Cardiac muscle cell (in vitro differentiated cells and primary cell): Measurements from ENCODE around the gene ZNF75A. TPM values are rescaled to one million over a fixed set of nuclear protein-coding genes. Genes with fewer than 3 reads are reported as not detected.

Experiments used
- DNase-seq, 2 donors: peaks; one replicate each; pipeline versions ENCODE4 v3.0.0 to v3.0.0-alpha.2; 2010 to 2017; ENCODE audit warnings: low read depth in 1 of 2, low spot score in 1 of 2
- H3K27ac ChIP-seq: fragments of 200-600 bp; sonication (generic); 2 replicates; pipeline ENCODE4 v1.5.1; 2016
- H3K27me3 ChIP-seq: fragments of 200-600 bp; sonication (generic); 2 replicates; pipeline ENCODE4 v1.6.0; 2016; ENCODE audit warnings: control low read depth
- H3K36me3 ChIP-seq: fragments of 200-600 bp; sonication (generic); 2 replicates; pipeline ENCODE4 v1.5.1; 2016; ENCODE audit warnings: control low read depth
- H3K4me1 ChIP-seq: fragments of 200-600 bp; sonication (generic); 2 replicates; pipeline ENCODE4 v1.8.1; 2017; ENCODE audit warnings: low read depth, mild to moderate bottlenecking, mixed run types
- H3K4me3 ChIP-seq: fragments of 200-600 bp; sonication (generic); 2 replicates; pipeline ENCODE4 v1.5.1; 2016; ENCODE audit warnings: mild to moderate bottlenecking
- H3K9me3 ChIP-seq: fragments of 200-600 bp; sonication (generic); 2 replicates; pipeline ENCODE4 v1.5.1; 2017; ENCODE audit warnings: low read depth, mild to moderate bottlenecking, control low read depth
- CTCF ChIP-seq: IDR thresholded peaks from 2 replicates; pipeline ENCODE4 v1.5.1; 2012; ENCODE audit warnings: low read depth, mild to moderate bottlenecking, low read length
- polyA plus RNA-seq: library from polyadenylated mRNA; unstranded; fragments of >200 nt; fragmentation: Nextera tagmentation; extraction: Ambion mirVana; gene quantifications from 2 replicates; pipeline ENCODE4 v1.2.1, GENCODE V29; 2016
- total RNA-seq: library from RNA; depleted of rRNA; stranded (reverse); fragments of >200 nt; gene quantifications from 2 replicates; pipeline ENCODE4 v1.2.3, GENCODE V29; 2016

ZNF75A gene
- total and polyA plus RNA-seq, 2 experiments from 2014 or later, result 37.9 to 43.4 TPM

GRCh38 chr16:3321816-3322215 lies 16.5 kb downstream of the ZNF75A start:
- no peak for DNase-seq
- no peak overlapping the region for H3K4me3 ChIP-seq
- no peaks in the 10 kb centered on the region for H3K27me3 ChIP-seq
- TF ChIP-seq CTCF, result no peak
- H3K4me1 ChIP-seq, result no peaks in the 10 kb centered on the region
- peaks cover 7% of the 10 kb centered on the region for H3K9me3 ChIP-seq
- peaks cover 17% of the 10 kb centered on the region for H3K36me3 ChIP-seq
- H3K27ac ChIP-seq, result no peak overlapping the region

GRCh38 chr16:3327514-3327913 lies 22.2 kb downstream of the ZNF75A start:
- no peak for DNase-seq
- Histone ChIP-seq H3K4me3 (no peak overlapping the region), H3K4me1 (no peaks in the 10 kb centered on the region), H3K27me3 (no peaks in the 10 kb centered on the region), H3K9me3 (no peaks in the 10 kb centered on the region), H3K27ac (no peak overlapping the region), H3K36me3 (no peaks in the 10 kb centered on the region)
- no peak for TF ChIP-seq CTCF

- no peaks in the 10 kb centered on the region for H3K27me3 ChIP-seq
- no peak overlapping the region for H3K4me3 ChIP-seq
- no peak overlapping the region for H3K27ac ChIP-seq
- no peaks in the 10 kb centered on the region for H3K4me1 ChIP-seq
- no peak for TF ChIP-seq CTCF
- no peak for DNase-seq
- no peaks in the 10 kb centered on the region for H3K9me3 ChIP-seq
- H3K36me3 ChIP-seq, result no peaks in the 10 kb centered on the region
Observed at GRCh38 chr16:3328104-3328503, 22.8 kb downstream of the ZNF75A start.

GRCh38 chr16:3328643-3329042 lies 23.3 kb downstream of the ZNF75A start:
- H3K9me3 ChIP-seq, result no peaks in the 10 kb centered on the region

GRCh38 chr16:3346041-3346440 lies 40.7 kb downstream of the ZNF75A start:
- no peak overlapping the region for H3K4me3 ChIP-seq
- no peak for DNase-seq
- no peaks in the 10 kb centered on the region for H3K27me3 ChIP-seq
- H3K27ac ChIP-seq, result no peak overlapping the region
- TF ChIP-seq CTCF, result no peak
- H3K36me3 ChIP-seq, result no peaks in the 10 kb centered on the region
- peaks cover 16% of the 10 kb centered on the region for H3K4me1 ChIP-seq
- no peaks in the 10 kb centered on the region for H3K9me3 ChIP-seq

More at GRCh38 chr16:3328643-3329042, 23.3 kb downstream of the ZNF75A start:
- no peak for TF ChIP-seq CTCF
- no peak for DNase-seq
- H3K27ac ChIP-seq, result no peak overlapping the region
- H3K27me3 ChIP-seq, result no peaks in the 10 kb centered on the region
- no peaks in the 10 kb centered on the region for H3K4me1 ChIP-seq
- no peaks in the 10 kb centered on the region for H3K36me3 ChIP-seq
- no peak overlapping the region for H3K4me3 ChIP-seq

- no peak for TF ChIP-seq CTCF
- no peaks in the 10 kb centered on the region for H3K9me3 ChIP-seq
Observed at GRCh38 chr16:3347586-3347985, 42.3 kb downstream of the ZNF75A start.

More at GRCh38 chr16:3347586-3347985, 42.3 kb downstream of the ZNF75A start:
- no peak for DNase-seq
- Histone ChIP-seq H3K27ac (peak overlapping the region; percentile 94), H3K27me3 (no peaks in the 10 kb centered on the region), H3K4me1 (peaks cover 16% of the 10 kb centered on the region), H3K36me3 (no peaks in the 10 kb centered on the region), H3K4me3 (no peak overlapping the region)
